Measurements from ENCODE around the gene CCDC157. TPM values are rescaled to one million over a fixed set of nuclear protein-coding genes. Genes with fewer than 3 reads are reported as not detected.
"Not testable (repeated sequence)": the region's sequence is repeated elsewhere in the genome, so short reads cannot be mapped to it uniquely, and the experiment has no call there.

The CCDC157 gene
- total RNA-seq, 1 donor from 2014 or later, result 12.1 TPM

- no peak for DNase-seq (ENCODE audit: low read depth)
These were observed 31.0 kb upstream of the CCDC157 start for GRCh38 chr22:30325724-30326254.

DNA sequence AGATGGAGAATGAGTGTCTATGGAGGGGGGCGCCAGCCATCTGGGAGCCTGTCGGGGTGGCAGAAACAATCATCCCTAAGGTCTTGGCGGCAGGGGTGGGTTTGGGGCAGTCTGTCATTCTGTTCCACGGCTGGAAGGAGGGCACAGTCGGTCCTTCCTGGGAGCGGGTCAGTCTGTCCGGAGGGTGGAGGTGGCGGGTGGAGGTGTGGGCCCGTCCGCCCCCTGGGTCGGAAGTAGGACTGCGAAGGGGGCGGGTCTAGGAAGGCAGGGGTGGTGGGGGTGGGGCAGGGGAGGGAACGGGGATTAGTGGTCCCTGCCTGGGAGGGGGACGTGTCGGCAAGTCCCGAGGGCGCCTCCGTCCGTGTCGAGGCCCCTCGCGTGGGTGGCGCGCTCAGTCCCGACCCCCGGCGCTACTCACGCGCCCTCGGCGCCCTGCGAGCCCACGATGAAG is 30.5 kb upstream of the CCDC157 start:
- DNase-seq (ENCODE audit: low read depth), result no peak

DNA sequence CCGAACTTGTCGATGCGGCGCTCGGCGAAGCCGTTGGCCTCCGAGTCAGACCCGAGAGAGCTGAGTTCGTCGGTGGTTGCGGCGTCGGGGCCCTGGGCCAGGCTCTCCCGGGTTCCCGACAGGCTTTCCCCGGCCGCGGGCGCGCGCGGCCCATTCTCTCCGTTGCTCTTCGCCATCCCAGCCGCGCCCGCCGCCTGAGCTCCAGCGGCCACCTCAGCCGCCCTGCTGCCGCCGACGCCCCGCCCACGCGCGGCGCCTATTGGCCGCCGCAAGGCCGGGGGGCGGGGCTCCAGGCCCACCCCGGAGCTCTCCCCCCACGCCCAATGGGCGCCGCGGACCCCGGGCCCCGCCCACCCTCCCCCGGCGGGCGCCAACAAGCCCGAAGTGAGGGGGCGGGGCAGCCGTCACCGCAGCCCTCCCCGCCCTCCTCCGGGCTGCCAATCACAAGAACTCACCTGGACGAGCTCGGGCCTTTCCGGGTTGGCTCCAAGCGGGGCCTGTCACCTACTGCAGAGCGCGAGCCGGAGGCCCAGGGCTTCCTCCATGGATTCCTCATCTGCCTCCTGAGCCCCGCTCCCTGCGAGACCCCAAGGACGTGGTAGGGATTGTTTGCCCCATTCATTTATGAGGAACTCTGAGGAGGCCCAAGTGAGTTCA is 30.0 kb upstream of the CCDC157 start, which contains the start of gene TBC1D10A:
Gene TBC1D10A (minus strand): TSS at position 236 of the 657 bp plus-strand sequence. CDS start 60 bp downstream, at position 176.
- DNase-seq (ENCODE audit: low read depth), result peak; percentile 81

DNA sequence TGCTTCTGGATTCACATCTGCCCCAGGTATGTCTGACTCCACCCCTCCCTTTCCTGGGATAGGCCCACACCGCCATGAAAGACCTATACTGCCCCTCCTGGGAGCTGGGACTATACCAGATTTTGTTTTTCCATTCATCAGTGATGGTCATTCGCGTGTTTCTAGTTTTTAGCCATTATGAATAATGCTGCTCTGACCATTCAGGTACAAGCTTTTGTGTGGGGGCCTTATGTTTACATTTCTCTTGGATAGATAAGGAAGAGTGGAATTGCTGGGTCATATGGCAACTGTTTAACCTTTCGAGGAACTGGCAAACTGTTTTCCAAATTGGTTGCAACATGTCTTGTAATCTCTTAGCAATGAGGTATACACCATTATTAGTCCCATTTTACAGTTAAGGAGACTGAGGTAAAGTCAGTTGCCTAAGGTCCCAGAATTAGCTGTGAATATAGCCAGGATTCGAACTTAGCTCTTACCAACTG is 28.9 kb upstream of the CCDC157 start:
- DNase-seq (ENCODE audit: low read depth), result no peak

DNA sequence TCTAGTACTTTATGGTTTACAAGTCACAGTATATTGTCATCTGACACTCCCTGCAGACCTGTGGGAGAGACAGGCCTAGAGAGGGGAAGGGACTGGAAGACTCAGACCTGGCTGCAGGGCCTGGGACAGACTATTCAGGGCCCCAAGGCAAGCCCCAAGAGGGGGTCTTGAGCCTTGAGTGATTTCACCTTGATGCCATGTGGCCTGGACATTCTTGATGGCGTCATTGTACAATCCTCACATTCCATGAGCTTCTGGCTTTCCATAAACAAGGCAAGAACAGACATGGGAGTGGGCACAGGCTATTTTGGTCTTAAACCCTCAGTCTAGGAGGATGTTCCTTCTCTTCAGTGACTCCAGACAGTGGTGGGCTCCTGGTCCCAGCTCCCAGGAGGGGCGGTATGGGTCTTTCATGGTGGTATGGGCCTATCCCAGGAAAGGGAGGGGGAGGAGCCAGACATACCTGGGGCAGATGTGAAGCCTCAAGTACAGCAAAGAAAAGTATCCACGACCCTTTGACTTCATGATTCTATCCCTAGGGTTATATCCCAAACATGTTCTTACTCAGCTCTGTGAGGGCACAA is 28.2 kb upstream of the CCDC157 start:
- DNase-seq (ENCODE audit: low read depth), result peak; percentile 22

DNA sequence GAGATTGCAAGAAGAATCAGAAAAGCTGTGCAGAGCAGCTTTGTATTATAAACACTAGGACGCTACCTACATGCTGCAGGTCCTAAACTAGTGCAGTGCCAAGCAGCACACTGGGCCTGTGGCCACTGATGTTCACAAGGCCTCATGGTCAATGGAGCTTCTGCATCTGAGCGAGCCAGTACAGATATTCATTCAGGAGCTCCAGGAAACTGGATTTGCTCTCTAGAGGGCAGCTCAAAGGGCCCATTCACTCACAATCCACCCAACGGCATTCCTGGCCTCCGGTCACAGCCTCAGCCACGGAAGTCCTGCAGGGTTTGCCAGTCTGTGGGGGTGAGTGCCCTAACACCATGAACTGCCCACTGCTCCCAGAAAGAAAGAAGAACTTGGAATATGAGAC is 24.3 kb upstream of the CCDC157 start:
- no peak for DNase-seq (ENCODE audit: low read depth)

DNA sequence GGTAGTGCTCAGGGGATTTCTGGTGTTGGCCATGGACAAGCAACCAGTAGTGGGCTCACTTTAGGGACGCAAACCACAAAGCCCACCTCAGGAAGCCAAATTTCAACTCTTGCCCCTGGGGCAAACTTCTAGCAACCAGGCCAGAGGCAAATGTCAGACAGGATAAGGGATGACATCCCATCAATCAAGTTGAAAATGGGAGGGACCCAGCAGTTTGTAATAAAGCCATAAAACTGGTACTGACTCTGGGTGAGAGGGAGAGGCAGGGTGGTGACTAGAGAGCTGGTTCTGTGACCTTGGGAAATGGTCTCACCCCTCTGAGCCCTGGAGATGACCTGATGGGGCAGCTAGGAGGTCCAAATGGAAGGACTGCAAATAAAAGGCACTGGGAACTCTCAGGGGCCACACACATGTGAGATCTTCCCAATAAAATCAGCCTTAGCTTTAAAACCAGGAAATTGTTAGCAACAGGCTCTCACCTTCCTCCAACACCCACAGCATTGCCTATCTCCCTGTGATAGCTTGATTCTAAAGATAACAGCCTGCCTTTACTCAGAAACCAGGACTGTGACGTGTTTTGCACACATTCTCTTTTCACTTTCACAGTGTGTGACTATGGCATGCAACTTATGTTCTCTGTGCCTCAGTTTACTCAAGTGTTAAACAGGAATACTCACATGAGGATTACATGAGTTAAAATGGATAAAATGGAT is 23.7 kb upstream of the CCDC157 start:
- no peak for DNase-seq (ENCODE audit: low read depth)

- no peak for DNase-seq (ENCODE audit: low read depth)
These were observed 23.1 kb upstream of the CCDC157 start for GRCh38 chr22:30333707-30334087.

- DNase-seq (ENCODE audit: low read depth), result no peak
These were observed 22.2 kb upstream of the CCDC157 start for GRCh38 chr22:30334646-30335045.

DNA sequence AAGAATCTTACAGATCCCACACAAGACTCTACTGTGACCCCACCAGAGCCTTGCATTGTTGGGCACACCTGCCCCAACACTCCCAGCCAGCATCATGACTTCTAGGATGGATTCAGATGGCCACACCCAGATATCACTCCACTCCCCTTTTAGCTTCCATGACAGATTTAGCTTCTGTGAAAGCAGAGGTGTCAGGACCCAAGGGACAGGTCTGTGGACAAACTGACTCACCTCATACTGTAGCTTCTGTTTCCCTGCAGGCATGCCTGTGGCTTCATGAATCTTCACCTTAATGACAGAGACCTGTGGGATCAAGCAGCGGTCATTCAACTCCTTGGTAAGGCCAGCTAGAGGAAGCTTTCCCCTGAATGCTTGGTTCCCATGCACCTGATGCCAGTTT is 21.6 kb upstream of the CCDC157 start:
- no peak for DNase-seq (ENCODE audit: low read depth)

- DNase-seq (ENCODE audit: low read depth), result no peak
These were observed 19.9 kb upstream of the CCDC157 start for GRCh38 chr22:30336752-30337460.

DNA sequence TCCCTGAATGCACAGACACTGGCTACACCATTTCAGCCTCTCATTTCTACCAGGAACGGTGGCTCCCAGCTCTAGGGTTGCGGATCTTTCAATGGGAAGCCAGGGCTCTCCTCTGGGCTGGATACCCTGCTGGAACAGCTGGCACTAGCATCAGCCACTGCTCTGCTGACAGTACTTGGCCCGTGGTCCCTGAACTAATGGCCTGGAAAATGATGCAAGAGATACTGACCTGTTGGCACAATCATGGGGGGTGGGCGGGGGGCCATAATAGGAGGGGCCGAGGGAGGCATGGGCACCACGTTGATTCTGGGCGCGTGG is 19.4 kb upstream of the CCDC157 start:
- DNase-seq (ENCODE audit: low read depth), result no peak

DNA sequence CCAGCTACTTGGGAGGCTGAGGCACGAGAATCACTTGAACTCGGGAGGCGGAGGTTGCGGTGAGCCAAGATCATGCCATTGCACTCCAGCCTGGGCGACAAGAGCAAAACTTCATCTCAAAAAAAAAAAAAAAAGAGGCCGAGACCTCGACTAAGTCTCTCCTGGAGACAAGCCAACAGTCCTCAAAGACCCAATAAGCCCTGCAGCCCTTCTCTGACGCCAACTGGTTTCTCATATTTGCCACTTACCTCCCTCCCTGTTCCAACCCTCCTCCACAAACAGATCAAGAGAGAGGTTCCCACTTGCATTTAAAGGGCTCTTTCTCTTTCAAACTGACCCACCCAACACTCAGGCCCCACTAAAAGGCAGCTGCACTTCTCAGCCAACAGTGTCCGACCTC is 18.5 kb upstream of the CCDC157 start:
- not testable (repeated sequence) for DNase-seq (ENCODE audit: low read depth)

- no peak for DNase-seq (ENCODE audit: low read depth)
These were observed 18.0 kb upstream of the CCDC157 start for GRCh38 chr22:30338802-30339201.

- DNase-seq (ENCODE audit: low read depth), result no peak
These were observed 15.7 kb upstream of the CCDC157 start for GRCh38 chr22:30340911-30341685.

GRCh38 chr22:30344447-30345200 is 12.2 kb upstream of the CCDC157 start:
- no peak for DNase-seq (ENCODE audit: low read depth)

DNA sequence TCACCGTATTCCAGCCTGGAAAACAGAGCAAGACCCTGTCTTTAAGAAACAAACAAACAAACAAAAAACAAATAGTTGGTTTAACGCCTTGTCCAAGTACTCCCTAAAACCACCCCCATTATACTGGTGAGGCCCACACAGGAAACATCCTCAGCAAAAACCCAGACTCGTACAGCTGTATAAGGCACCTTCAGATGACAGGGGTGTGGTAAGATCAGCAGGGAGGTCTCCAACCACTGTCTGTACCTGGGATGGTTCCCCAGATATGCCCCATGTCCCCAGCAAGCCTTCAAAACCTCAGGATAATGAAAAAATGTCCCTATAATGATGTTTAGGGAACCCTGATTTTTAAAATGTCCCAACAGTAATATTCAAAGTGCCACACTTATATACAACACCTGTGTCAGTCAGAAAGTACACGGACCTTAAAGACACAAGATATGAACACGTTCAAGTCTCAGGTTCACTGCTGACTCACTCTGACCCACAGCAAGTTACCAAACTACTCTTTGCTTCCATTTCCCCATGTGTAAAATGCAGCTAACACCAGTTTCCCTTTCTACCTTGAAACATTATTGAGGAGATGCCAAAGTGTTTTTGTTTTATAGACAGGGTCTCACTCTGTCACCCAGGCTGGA is 9.4 kb upstream of the CCDC157 start:
- no peak for DNase-seq (ENCODE audit: low read depth)

GRCh38 chr22:30348404-30348803 is 8.4 kb upstream of the CCDC157 start:
- no peak for DNase-seq (ENCODE audit: low read depth)

GRCh38 chr22:30348809-30349208 is 8.0 kb upstream of the CCDC157 start:
- DNase-seq (ENCODE audit: low read depth), result no peak

DNA sequence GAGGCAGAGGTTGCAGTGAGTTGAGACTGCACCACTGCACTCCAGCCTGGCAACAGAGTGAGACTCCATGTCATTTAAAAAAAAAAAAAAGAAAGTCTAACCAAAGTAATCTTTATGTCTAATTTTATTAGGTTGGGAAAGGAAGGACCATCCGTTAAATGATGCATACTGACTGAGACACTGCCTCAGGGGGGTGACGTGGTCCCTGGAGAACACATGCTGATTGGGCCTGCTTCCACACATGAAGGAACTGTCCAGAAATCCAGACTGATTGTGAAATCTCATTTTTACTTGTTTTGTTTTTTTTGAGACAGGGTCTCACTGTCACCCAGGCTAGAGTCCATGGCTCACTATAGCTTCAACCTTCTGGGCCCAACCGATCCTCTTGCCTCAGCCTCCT is 5.6 kb upstream of the CCDC157 start:
- no peak for DNase-seq (ENCODE audit: low read depth)

Measured in renal cortical epithelial cell (primary cell).